DMS 273 treated with DMSO at 0.1 percent for 48 hours (cell line): ENCODE results near the gene KIF2A.
A peak's percentile ranks its signal among the peaks of the same experiment; 100 is the strongest.

Experiments
- DNase-seq: peaks from one replicate; lab custom pipeline; 2025; lab: John Stamatoyannopoulos, UW

The KIF2A gene

DNA sequence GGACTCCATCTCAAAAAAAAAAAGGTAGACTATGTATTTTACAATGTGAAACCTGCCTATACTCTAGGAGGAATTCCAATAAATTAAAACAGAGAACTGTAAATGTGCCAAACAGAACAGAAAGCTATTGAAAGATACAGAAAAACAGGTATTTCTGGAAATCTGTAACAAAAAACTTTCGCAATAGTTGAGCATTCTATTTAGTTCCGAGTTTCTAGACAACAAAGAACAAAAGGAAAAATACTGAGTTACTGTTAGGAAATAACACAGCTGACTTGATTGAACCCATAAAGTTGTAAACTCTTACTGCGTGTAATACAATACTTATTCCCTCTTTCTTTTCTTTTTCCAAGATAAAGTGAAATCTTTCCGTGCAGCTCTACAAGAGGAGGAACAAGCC, 79.1 kb downstream of the KIF2A start:
- no peak for DNase-seq

DNA sequence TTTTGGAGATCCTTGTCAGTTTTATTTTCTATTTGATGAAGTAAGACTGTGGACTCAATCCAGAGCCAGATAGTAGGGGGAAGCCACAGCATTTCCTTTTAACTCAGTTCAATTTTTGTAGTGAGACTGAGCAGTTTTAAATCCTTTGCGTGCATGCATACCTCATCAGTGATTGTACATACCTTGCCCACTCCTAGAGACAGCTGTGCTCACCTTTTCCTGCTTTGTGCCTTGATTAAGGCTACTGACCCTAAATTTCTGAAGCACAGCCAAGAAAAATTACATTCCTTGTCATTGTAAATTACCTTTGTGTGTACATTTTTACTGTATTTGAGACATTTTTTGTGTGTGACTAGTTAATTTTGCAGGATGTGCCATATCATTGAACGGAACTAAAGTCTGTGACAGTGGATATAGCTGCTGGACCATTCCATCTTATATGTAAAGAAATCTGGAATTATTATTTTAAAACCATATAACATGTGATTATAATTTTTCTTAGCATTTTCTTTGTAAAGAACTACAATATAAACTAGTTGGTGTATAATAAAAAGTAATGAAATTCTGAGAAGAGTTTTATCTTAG, 79.9 kb downstream of the KIF2A start:
- DNase-seq: no peak

DNA sequence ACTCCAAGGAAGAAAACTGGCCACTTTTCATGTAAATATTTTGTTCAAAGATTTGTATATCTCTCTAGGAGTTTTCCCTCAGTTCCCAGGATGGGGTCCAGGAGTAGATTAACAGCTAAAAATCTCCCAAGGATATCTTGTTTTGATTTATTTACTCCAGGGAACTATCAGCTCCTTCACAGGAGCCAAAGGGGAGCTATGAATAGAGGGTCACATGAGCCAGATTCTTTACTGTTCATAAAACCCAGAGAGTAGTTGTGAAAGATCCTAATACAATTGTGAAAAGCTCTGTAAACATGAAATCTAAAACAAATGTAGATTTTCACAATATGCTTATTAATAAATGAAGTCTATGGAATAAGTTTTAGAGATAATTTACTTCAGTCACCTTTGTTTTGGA, 80.8 kb downstream of the KIF2A start:
- no peak for DNase-seq

DNA sequence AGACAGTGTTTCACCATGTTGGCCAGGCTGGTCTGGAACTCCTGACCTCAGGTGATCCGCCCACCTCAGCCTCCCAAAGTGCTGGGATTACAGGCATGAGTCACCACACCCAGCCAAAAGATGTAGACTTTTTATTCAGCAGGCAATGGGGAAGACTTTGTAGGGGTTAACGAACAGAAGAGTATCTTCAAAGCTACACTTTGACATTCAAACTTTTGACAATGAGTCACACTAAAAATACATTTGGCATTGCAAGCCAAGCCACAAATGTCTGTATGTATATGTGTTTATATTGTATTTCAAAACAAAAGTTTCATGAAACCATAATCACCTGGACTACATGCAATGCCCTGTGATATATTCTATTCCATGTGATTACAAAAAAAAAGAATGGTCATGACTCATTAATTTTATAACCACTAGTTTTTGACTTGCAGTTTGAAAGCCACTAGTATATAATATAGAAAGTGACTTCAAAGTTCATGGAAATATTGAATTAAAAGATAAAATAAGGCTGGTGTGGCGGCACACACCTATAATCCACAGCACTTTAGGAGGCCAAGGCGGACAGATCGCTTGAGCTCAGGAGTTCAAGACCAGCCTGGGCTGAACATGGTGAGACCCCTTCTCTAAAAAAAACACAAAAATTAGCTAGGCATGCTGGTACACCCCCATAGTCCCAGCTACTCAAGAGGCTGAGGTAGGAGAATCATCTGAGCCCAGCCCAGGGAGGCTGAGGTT, 89.4 kb downstream of the KIF2A start:
- DNase-seq: no peak

DNA sequence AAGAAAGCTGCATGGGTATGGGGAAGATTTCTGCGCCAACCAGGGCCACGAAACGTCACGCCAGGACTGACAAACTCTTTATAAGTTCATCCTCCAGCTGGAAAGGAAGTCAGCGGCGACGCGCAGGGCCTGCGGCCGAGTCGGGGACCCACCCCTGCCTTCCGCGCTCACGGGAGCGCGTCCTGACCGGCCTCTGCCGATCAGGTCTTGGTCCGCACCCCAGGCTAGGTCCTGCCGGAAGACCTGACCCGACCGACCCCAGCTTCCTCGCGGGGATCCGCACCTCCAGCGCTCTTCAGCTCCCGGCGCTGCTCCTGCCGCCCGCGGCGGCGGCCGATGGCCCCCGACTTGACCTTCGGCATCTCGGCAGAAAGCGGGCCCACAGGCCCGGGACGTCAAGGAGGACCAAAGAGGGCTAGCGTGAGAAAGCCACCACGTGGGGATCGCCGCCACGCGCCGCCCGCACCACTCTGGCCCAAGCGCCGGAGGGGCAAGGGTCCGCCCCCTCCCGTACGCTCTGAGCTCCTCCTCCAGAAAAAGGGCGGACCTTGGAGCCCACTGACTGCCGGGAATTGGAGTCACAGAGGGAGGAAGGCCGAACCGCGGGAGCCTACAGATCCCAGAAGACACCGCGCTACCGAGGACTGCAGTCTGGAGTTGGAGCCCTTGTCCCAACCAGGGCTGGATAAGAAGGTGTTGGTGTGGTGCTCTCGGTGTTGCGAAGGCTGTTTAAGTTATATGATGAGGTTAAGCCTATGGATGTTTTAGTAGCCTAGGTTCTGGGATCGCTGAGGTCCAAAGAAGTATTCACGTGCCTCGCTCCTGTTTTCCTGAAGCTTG, 97.6 kb downstream of the KIF2A start, which contains the start of gene DIMT1:
Gene DIMT1 (minus strand): TSS at position 495 of the 840 bp plus-strand sequence. CDS start 133 bp downstream, at position 362.
- peak; percentile 97 for DNase-seq

DNA sequence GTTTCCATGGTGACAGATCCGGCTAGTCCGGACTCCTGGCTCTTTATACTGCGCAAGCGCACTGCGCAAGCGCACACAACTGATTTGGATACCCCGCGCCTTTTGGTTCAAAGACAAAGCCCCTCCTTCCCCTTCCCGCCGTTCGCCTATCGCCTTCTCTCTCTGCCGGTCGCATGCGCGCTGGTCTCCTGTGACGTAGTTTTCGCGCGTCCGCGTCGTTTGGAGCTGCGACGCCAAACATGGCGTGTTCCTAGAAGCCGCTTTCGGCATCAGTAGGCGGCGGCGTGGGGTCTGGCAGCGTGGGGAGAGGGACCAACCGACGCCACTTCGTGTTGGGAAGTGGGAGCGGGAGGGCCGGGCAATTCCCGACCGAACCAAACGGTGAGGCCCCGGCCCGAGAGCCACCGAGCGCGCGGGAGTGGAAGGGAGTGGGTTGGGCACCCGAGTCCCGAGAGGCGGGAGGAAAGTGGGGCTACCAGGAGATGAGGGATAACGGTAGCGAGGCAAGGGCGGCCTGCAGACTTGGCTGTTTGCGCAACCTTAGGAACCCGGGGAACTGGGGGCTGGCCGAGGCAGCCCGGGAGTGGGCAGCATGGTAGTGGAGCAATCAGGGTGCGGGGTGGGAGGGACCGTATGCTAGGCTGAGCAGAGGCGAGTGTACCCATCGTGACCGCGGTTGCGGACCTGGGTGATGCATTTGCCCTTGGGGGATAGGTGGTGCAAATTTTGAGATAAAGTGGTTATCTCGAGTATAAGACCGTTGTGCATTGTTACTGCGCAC, 106.7 kb downstream of the KIF2A start, which contains the start of gene IPO11:
Gene IPO11 (plus strand): TSS at position 215 of the 781 bp plus-strand sequence. CDS start 24,517 bp downstream, outside the sequence.
- peak; percentile 99 for DNase-seq

DNA sequence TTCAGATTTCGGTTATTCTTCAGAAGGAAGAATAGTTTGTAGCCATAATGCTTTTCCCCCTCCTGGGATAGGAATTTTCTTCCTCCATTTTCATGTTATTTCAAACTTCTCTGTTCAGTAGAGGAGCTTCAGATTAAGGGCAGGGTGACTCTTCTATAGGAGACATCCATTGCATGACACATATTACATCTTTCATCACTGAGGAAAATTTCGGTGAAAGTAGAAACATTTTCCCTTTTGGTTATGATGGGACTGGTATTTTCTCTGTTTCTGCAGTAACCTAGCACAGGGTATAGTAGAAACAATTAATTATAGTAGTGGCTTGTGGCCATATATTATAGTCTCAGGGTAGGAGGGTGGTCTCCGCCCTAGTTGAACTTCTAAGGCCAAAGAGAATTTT, 107.7 kb downstream of the KIF2A start:
- no peak for DNase-seq

DNA sequence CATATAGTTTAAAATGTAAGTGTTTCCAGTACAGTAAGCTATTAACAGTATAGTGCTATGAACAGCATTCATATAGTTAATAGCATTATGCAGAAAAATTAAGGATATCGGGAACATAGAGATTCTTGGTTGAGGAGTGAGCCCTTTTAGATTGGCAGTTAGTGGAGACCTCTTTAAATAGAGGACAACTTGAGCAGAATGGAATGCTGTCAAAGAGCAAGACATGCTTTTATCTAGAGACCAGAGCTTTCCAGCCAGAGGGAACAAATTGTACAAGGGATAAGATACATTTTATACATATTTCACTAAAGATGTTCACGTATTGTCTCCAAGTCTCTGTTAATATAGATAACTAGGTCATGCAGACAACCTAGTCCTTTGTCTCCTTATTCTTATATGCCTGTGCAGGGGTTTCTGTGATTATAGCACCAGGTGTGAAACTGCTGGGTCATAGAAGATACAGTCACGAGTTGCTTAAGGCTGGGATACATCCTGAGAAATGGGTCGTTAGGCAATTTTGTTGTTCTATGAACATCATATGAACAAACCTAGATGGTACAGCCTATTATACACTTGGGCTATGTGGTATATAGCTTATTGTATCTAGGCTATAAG, 112.6 kb downstream of the KIF2A start:
- DNase-seq: no peak

DNA sequence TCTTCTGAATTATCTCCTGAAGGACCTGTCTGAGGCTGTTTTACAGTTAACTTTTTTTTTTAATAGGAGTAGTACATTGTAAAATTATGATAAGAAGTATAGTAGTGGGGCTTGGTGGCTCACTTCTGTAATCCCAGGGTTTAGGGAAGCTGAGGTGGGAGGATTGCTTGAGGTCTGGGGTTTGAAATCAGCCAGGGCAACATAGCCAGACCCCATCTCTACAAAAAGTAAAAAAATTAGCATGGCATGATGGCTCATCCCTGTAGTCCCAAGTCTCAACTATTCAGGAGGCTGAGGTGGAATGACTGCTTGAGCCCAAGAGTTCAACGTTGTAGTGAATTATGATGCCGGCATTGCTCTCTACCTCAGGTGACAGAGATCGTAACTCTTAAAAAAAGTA, 113.6 kb downstream of the KIF2A start:
- no peak for DNase-seq

DNA sequence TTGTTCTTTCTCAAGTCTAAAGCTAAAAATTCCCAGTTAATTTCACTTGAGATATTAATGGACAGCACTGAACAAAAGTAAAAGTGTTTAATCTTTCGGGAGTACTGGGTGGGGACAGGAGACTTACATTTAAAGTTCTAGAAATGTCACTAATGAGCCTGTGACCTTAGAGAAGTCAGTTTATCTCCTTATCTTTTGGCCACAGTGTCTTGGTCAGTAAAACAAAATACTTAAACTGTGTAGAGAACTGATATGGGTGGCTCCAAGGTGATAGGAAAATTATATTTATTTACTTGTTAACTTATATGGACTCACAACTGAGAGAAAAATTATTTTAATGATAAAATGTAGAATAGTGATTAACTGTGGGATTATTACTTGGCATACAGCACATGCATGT, 115.4 kb downstream of the KIF2A start:
- no peak for DNase-seq

DNA sequence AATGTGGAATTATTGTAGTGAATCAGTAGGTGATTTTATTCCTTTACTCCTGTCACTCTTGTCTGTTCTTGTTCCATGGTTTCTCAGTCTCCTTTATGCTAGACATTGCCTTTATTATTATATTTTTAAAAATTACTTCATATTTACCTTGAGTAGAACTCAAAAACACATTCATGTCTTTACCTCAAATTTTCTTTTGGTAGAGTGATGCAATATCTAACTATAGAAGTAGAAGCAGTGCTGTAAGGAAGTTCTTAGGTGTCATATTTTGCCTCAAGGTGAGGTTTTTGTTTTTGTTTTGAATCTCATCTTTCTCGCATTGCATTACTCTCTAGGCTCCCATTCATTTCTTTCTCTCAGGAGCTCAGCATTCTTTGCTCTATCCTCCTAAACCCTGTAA, 118.8 kb downstream of the KIF2A start:
- DNase-seq: no peak

DNA sequence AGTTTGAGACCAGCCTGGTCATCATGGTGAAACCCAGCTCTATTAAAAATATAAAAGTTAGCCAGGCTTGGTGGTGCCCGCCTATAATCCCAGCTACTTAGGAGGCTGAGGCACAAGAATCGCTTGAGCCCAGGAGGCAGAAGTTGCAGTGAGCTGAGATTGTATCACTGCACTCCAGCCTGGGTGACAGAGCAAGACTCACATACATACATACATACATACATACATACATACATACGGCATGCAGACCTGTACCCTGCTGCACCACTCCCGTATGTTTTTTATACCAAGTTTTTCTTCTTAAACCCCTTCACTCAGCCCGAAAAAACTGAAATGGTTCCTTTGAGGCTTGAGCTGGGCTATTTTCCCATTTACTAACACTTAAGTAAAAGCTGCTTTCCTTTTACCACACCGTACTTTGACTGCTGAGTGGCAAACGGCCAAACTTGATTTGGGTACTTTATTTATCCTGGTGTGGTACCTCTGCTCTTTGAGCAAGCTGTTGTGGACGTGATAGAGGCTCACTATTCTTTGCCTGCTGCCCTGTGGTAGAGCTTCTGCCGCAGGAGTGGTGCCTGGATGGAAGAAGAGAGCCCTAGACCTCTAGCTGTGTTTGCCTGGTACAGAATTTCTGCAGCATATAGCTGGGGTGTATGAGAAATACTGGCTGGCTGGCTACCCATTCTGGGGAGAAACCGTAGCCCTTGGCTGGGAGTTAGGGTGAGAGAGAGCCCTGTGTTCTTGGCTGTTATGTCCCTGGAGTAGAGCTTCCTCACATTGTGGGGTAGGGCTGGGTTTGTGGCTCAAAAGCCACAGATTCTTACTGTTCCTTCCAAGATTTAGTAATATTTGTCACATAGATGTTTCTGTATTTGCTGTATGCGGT, 126.0 kb downstream of the KIF2A start:
- peak; percentile 27 for DNase-seq

DNA sequence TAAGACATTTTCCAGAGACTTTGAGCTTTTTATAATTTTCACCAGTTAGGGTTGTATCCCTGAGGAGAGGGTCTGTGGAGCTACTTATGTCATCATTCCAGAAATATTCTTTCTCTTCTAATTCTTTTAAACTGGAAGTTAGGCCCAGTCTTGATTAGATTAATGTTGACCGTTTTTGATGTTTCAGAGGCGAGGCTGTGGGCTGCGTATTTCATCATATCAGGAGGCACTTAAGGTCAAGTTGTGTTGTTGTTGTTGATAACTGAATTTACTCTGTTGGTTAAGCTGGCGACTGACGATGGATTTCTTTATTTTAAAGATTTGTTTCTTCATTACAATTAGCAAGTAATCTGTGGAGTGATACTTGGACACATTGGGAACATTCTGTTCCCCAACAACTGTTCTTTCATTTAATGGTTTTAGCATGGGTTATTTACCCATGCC, 126.6 kb downstream of the KIF2A start:
- DNase-seq: no peak
